ENCODE data around the gene EXOC3L1.

Gene EXOC3L1

DNA sequence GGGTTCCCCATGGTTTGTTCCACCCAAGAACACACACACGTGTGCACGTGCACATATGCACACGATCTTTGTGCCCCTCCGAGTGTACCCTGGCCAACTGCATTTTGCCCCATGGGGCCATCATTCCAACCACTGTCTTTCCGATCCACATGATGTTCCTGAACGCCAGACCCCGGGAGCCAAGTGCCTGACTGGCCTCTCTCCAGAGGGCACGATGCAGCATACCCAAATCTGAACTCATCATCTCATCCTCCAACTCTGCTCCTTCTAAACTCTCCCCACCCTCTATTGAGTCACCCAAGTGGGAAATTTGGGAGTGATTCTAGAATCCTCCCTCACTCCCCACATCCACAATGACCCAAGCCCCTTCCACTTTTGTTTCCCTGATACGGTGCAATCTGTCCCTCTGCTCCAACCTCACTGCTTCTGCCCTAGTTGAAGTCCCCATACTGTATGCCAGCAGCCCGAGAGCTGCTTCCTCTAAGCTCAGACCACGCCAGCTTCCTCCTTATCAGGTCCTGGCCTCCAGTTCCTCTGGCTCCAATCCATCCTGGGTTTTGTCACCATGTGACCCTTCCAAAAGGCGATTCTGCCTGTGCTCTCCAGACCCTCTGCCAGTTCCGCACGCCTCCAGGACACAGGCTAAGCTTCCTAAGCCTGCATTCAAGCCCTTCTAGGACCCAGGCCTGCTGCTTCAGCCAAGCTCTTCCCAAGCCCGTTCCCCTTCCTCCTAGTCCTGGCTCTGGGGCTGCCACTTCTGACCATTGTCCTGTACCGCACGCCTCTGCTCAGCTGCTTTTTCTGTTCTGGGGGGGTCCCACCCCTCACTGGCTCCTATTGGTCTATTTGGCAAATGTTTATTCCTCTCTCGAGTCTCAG lies 26.9 kb upstream of the EXOC3L1 start:
- DNase-seq (ENCODE audit: low spot score): no peak

DNA sequence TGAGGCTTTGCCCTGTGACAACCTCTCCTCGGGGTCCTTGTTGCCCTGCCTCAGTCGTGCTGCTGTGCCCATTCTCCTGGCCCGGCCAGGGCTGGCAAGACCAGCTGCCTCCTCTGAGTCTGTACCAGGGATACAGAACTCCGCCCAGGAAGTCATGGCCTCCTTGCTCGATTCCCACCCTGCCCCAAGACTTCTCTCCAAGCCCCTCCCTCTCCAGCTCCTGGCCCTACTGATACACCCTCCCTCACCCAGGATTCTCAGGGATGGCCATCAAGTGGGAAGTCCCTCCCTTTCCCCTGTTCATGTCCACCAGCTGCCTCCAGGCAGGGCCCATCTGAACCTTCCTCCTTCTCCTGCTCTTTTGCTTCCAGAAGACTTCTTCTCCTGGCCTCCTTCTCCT lies 25.8 kb upstream of the EXOC3L1 start:
- DNase-seq (ENCODE audit: low spot score): no peak

DNA sequence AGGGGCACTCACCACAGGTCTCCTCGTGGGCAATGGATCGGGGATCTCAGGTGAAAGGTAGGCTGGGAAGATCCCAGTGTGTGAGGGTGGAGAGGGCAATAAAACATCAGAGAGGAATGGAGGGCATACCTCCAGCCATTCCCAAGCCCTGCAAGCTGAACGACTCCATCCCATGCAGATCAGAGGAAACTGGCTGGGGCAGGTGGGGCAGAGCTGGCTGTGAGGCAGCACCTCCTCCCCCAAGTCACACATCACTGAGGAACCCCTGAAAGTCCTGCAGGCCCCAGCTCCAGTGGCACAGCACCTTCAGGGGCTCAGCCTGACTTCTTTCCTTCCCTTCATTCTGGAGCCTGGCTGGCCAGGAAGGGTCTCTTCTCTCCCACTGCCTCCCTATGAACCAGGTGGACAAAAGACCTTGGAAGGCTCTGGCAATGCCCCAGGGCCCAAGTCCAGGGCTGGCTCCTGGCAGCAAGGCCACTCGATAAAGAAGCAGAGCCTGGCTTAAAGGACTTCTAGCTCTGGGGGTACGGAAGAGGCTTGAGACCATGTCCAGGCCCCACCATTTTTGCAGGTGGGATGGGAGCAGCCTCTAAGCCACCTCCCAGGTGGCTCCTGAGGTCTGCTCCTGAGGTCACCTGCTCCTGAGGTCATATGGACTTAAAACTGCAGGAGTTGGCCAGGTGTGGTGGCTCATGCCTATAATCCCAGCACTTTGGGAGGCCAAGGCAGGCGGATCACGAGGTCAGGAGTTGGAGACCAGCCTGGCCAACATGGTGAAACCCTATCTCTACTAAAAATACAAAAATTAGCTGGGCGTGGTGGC lies 23.5 kb upstream of the EXOC3L1 start:
- DNase-seq (ENCODE audit: low spot score): no peak

DNA sequence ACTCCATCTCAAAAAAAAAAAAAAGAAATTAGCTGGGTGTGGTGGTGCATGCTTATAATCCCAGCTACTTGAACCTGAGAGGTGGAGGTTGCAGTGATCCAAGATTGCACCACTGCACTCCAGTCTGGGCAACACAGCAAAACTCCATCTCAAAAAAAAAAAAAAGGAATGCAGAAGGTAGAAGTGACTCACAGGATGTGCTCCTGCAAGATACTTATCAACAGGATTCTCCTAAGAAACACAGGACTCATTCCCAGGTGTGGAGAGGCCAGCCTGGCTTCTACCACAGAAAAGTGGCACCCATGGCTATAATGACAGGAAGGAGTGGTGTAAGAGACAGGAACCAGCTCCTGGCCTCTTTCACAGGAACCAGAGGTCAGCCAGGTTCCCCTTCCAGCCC lies 22.8 kb upstream of the EXOC3L1 start:
- DNase-seq (ENCODE audit: low spot score): no peak

DNA sequence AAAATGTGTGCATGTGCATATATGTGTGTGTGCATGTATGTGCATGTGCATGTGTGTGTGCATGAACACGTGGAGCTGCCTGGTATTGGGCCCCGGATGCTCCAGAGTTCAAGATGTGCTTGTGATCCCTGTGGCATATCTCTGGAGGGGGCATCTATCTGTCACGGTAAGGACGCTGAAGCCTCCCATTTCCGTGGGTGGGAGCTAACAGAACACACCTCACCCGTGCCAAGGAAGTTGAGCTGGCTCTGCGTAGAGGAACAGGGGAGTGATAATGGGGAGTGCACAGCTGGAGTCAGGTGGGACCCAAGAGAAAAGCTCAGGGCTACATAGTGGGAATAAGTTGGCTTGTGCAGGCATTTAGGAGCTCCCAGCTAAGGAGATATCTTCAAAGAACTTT lies 21.7 kb upstream of the EXOC3L1 start:
- DNase-seq (ENCODE audit: low spot score): no peak

DNA sequence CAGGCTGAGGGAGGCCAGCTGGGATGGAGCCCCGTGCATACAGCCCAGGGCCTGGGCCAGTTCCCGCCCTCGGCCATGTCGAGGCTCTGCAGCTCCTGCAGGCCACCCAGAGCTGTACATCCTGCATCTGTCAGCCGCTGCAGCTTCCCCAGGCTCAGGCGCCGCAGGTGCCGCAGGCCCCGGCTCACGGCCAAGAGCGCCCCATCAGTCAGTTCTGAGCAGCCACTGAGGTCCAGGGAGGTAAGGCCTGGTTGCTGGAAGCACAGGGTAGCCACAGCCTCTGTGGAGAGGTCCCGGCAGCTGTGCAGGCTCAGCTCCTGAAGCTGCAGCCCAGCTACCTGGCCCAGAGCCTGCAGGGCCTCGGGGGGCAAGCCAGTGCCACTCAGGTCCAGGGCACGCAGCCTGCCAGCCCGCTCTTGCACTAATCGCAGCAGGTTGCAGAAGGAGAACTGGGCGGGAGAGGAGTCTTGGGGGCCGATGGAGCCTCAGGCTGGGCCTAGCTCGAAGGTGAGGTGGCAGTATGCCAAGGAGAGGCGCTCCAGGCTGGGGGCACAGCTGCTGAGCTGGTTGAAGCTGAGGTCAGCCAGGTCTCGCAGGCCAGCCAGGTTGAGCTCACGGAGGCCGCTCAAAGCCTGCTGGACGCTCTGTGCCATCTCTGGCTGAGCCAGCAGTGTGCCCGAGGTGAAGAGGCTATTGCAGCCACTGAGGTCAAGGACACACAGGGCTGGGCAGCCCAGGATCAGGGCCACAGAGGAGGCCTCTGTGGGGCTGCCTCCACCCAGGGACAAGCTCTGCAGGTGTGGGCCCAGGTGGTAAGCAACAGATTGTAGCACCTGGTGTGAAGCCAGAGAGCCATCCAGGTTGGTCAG lies 20.4 kb upstream of the EXOC3L1 start:
- DNase-seq (ENCODE audit: low spot score): no peak

DNA sequence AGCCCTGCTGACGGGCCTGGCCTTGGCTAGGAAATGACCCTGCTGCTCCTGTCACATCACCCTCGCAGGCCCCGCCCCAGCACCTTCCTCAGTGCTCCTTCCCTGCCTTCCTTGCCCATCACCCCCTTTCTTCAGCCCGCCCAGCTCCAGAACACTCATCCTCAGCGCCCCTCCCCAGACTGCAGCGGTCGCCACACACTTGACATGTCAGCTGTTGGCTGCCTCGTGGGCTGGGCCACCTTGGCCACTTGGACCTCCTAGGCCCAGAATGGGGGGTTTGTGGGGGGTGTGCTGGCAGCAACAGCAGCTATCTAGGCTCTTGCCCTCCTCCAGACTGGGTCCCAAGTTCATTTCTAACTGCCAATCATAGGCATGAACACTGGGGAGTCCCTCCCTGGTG lies 19.6 kb upstream of the EXOC3L1 start:
- DNase-seq (ENCODE audit: low spot score): no peak

DNA sequence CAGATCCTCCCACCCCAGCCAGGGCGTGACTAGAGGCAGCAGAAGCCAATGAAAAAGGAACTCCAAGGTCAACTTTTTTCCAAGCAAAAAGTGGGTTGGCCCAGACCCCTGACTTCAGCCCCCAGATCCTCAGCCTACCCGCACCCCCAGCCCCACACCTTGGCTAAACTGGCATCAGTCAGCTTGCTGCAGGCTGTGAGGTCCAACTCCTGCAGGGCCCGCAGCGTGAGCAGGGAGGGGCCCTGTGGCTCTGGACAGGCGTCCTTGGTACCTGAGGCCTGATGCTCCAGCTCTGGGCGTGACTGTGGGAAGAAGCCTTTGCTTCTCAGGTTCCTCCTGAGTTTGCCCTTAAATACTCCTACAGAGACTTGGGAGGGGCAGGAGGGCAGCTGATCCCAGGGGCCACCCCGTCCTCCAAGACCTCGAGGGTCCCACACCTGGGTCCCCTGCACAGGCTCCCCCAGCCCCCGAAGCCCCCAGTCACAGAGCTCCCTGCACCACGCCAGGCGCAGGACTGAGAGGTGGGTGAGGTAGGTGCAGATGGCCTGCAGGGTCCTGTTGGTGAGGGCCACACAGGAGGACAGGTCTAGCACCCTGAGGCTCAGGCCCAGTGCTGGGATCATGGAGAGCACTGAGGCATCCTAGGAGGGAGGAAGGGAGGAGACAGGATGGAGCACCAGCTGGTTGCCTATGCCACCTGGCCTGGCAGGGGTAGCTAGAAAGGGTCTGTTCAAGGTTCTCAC lies 18.4 kb upstream of the EXOC3L1 start:
- DNase-seq (ENCODE audit: low spot score): no peak

DNA sequence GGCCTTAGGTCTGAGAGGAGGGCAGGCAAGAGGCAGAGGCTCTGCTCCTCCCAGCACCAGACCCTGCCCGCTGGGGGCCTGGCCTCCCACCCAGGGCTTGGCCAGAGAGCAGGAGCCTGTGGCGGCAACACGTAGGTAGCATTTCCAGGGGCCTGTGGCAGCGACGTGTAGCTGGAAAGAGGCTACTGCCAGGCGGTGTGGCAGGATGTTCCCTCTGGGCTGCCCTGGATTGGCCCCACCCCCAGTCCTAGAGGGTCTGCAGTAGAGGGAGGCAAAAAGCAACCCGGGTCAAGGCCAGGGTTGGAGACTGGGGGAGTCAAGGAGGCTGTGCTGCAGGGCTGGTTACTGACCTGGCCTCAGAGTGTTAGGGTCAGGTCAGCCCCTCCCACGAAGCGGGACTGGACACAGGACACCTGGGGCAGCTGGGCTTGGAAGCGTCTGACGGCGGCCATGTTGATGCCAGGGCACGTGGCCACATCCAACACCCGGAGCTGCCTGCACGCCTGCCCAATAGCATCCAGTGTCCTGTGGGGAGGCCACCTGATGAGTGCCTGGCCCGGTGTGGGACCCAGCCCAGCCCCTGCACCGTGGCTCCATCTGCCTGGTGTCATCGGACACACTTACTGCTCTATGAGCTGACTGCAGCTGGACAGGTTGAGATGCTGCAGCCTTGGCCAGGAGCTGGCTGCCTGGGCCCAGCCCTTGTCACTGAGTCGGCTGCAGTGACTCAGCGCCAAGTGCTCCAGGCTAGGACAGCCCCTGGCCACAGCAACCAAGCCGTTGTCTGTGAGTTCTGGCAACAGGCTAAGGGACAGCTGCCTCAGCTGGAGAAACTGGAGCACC lies 17.5 kb upstream of the EXOC3L1 start:
- no peak for DNase-seq (ENCODE audit: low spot score)

DNA sequence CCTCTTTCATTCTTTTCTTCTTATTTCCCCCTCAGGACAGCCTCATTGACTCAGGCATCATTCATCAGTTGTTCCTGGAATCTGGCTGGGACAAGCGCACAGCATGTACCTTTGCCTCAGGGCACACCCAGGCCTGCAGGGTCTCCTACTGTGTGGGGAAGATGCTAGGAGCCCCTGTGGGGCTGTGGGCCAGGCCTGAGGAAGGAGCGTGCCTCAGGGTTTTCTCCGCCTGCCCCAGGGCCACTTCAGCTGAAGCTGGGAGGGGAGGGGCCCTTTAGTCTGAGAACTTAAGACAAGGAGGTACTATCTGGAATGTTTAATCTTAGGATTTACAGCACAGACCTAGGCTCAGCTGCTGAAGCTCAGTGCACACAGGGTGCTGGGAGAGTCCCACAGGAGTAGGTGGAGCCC lies 16.9 kb upstream of the EXOC3L1 start:
- no peak for DNase-seq (ENCODE audit: low spot score)

DNA sequence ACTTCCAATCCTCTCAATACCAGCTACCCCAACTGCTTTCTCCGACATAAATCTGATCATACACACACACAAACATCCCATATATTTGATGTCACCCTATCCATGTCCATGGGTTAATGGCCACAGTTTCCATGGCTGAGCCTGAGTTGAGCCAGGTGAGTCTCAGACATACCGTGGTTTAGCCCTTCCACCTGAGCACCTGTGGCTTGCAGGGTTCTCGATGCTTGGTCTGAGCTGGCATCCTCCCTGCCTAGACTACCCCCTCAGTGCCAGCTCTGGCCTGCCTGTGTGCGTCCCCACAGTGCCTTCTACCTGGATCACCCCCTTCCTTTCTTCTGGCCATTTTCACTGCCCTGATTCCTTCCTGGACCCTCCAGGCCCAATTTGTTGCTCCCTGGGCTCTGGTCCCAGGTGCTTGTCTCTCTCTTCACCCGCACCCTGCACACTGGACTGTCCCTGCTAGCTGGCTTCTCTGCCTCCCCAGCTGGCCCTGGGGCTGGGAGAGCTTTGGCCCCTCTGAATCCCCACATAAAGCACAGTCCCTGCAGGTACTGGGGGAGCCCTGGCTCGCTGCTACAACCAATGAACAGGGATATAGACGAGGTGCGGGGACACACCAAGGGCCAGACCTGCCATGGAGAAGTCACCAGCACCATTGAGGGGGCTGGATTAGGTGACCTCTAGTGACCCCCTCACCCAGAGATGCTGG lies 16.3 kb upstream of the EXOC3L1 start:
- no peak for DNase-seq (ENCODE audit: low spot score)

DNA sequence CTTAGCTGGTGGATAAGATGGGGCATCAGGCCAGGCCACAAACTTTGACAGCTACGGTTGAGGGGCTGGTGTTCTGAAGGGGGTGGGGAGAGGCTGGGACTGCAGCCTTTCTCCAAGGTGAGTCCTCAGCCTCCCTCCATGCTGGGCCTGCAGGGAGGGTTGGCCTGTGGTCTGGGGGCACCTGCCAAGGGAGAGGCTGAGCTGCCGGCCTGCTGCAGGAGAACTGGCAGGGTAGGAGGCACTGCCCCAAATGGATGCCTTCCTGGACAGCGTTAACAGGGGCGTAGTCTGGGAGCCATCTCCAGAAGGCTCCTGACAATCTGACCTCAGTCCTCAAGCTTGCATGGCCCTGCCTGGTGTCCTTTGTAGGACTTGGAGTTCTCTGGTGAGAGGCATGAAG lies 14.1 kb upstream of the EXOC3L1 start:
- no peak for DNase-seq (ENCODE audit: low spot score)

DNA sequence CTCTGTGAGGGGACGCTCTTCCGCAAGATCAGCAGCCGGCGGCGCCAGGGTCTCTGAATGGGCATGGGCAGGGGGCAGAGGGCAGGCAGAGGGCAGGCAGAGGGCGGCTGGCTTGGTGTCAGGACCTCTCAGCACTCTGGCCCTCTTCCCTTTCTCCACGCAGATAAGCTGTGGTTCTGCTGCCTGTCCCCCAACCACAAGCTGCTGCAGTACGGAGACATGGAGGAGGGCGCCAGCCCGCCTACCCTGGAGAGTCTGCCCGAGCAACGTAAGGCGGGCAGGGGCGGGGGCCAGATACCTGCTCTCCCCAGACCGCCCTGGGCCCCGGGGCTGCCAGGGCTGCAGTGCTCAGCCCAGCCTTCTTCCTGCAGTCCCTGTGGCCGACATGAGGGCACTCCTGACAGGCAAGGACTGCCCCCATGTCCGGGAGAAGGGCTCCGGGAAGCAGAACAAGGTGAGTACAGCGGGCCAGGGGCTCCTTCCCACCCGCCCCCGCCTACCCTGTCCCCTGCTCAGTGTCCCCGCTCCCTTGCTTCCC lies 13.1 kb upstream of the EXOC3L1 start:
- no peak for DNase-seq (ENCODE audit: low spot score)

DNA sequence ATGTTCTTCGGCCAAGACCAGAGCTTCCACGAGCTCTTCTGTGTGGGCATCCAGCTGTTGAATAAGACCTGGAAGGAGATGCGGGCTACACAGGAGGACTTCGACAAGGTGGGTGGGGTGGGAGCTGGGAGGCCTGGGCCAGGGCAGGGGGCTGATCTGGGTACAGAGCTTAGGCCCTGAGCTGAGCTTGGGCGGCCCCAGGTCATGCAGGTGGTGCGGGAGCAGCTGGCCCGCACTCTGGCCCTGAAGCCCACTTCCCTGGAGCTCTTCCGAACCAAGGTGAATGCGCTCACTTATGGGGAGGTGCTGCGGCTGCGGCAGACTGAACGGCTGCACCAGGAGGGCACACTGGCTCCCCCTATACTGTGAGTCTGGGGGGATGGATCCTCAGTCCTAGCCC lies 12.5 kb upstream of the EXOC3L1 start:
- no peak for DNase-seq (ENCODE audit: low spot score)

DNA sequence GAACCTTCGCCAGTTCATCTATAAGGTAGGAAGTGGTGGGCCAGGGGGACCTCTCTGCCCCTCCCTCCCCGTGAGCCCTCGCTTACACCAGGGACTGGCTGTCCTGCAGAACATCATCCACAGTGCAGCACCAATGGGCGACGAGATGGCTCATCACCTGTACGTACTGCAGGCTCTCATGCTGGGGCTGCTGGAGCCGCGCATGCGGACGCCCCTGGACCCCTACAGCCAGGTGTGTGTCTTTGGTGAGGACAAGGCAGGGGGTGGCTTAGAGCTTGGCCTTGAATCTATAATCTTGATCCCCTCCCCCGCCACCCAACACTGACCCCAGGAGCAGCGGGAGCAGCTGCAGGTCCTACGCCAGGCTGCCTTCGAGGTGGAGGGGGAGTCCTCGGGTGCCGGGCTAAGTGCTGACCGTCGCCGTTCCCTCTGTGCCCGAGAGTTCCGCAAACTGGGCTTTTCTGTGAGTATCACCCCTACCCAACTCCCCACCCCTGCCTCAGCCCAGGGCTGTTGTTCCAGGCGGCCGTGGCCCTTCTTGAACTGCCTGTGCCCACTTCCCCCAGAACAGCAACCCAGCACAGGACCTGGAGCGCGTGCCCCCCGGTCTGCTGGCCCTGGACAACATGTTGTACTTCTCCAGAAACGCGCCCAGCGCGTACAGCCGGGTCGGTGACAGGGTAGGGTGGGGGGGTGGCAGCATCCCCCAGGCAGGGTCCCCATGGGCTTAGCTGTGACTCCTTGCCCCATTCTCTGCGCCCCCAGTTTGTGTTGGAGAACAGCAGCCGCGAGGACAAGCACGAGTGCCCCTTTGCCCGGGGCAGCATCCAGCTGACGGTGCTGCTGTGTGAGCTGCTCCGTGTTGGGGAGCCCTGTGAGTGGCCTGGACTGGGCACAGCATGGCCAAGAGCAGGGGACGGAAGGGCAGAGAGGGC lies 11.7 kb upstream of the EXOC3L1 start:
- no peak for DNase-seq (ENCODE audit: low spot score)

DNA sequence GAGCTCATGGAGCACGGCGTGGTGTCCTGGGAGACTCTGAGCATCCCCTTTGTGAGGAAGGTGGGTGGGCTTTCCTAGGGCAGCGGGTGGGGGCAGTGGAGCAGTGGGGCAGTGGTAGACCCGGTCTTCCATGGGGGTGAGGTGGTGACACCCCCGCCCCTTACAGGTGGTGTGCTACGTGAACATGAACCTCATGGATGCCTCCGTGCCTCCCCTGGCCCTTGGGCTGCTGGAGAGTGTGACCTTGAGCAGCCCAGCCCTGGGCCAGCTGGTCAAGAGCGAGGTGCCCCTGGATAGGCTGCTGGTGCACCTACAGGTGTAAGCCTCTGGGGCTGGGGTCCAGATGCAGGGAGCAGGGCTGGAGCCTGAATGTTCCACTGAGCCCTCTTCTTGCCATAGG lies 10.6 kb upstream of the EXOC3L1 start:
- no peak for DNase-seq (ENCODE audit: low spot score)

DNA sequence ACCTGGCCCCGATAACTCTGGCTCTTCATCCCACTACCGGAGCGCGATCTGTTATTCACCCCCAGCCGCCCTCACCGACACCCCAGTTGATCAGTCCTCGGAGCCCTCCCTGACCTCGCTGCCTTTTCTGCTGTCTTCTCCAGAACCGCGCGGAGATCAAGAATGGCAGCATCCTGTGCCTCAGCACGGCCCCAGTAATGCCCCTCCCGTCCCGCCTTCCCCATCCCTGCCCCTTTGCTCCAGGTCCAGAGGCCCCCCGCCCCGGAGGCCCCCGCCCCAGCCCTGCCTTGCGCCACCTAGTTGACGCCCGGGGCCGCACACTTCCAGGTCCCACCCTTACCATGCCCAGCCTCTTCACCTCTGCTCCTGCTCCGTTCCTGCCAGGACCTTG lies 9.9 kb upstream of the EXOC3L1 start:
- no peak for DNase-seq (ENCODE audit: low spot score)

DNA sequence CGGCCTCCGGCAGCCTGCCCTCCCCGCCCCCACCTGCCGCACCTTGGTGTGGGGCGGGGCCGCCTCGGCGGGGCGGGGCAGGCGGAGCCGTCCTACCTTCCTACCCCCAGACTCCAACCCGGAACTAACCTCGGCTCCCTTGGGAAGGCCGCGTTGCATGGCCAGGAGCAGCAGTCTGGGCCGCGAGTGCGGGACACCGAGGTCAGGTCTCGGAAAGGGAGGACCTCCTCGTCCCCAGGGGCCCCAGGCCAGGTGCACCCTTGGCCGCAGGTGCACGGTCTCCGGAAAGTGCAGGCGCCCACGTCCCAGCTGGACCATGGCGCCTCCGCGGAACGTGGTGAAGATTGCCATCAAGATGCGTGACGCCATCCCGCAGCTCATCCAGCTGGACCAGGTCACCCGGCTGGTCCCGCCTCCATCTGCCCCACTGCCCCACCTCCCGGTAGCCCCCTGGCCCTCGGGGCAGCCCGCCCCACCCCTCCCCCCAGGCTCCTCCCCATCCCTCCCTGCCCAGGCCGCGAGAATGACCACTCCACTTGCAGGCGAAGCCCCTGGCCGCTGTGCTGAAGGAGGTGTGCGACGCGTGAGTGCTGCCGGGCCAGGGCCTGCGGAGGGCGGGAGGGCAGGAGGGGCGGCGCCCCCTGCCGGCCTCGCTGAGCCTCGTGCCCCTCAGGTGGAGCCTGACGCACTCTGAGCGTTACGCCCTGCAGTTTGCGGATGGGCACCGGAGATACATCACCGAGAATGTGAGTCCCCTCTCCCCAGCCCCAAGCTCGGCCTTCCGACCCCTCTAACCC lies 9.3 kb upstream of the EXOC3L1 start, which contains the start of gene ELMO3:
TSS of gene ELMO3 (plus strand) at position 121 of the 797 bp plus-strand sequence. CDS start at position 317, 196 bp downstream.
- no peak for DNase-seq (ENCODE audit: low spot score)
